SK-N-SH (cell line): ENCODE data around the gene ATP7B. TPM values are rescaled to one million over a fixed set of nuclear protein-coding genes. Genes with fewer than 3 reads are reported as not detected.

Experiments
- CTCF ChIA-PET: fragments of 300-600, 350-600 bp; formaldehyde crosslinking; extraction: SDS; loops from one replicate; lab custom pipeline; 2021; lab: Yijun Ruan, JAX
- POLR2A ChIA-PET: fragments of 350-600 bp; sonication (Branson Sonifier 250); formaldehyde crosslinking; extraction: SDS; loops from one replicate; lab custom pipeline; 2020; ENCODE audit warnings: antibody characterized with exemption, inconsistent platforms; lab: Yijun Ruan, JAX
- DNase-seq: peaks from one replicate; pipeline ENCODE4 v3.0.0; 2012
- H2AFZ ChIP-seq: fragments of 200-600 bp; sonication (generic); 2 replicates; pipeline ENCODE4 v1.8.1; 2016; ENCODE audit warnings: antibody characterized with exemption, mild to moderate bottlenecking, low read depth
- H3F3A ChIP-seq: fragments of 200-600 bp; sonication (generic); replicated peaks from 2 replicates; pipeline ENCODE3; 2016; ENCODE audit warnings: antibody characterized with exemption, mild to moderate bottlenecking; ENCODE audit not compliant: insufficient read depth
- H3K27ac ChIP-seq, 2 experiments: fragments of 200-500 bp in 1 of 2; fragments of 200-600 bp in 1 of 2; sonication (Bioruptor generic) in 1 of 2; sonication (generic), shearing (Covaris generic) in 1 of 2; 2 replicates each; pipeline versions ENCODE4 v1.5.1 to v1.6.1; 2014 to 2016; ENCODE audit warnings: low read depth in 2 of 2, inconsistent platforms in 1 of 2, low read length in 1 of 2, mild to moderate bottlenecking in 1 of 2, mixed read lengths in 1 of 2
- H3K27me3 ChIP-seq: fragments of 200-600 bp; sonication (generic), shearing (Covaris generic); 2 replicates; pipeline ENCODE4 v1.6.1; 2016; ENCODE audit warnings: mixed run types; ENCODE audit not compliant: insufficient read depth
- H3K36me3 ChIP-seq, 2 experiments: fragments of 200-500 bp in 1 of 2; fragments of 200-600 bp in 1 of 2; sonication (Bioruptor generic) in 1 of 2; sonication (generic) in 1 of 2; replicated peaks in 1 of 2; 2 replicates each; pipeline versions ENCODE3 to v1.5.1; 2014 to 2016; ENCODE audit warnings: low read length in 1 of 2, mild to moderate bottlenecking in 1 of 2; ENCODE audit not compliant: insufficient read depth in 2 of 2, control insufficient read depth in 1 of 2
- H3K4me1 ChIP-seq, 2 experiments: fragments of 200-500 bp in 1 of 2; fragments of 200-600 bp in 1 of 2; sonication (Bioruptor generic) in 1 of 2; sonication (generic), shearing (Covaris generic) in 1 of 2; 2 replicates each; pipeline versions ENCODE4 v1.5.1 to v1.6.1; 2014 to 2016; ENCODE audit warnings: low read depth in 1 of 2, low read length in 1 of 2, mixed run types in 1 of 2; ENCODE audit not compliant: insufficient read depth in 2 of 2, control insufficient read depth in 1 of 2
- H3K4me2 ChIP-seq: fragments of 200-600 bp; sonication (generic), shearing (Covaris generic); 2 replicates; pipeline ENCODE4 v1.6.1; 2017; ENCODE audit warnings: mixed run types
- H3K4me3 ChIP-seq, 2 experiments: fragments of 200-500 bp in 1 of 2; fragments of 200-600 bp in 1 of 2; sonication (Bioruptor generic) in 1 of 2; sonication (generic), shearing (Covaris generic) in 1 of 2; 2 replicates each; pipeline versions ENCODE4 v1.5.1 to v1.8.1; 2014 to 2016; ENCODE audit warnings: low read depth in 2 of 2, inconsistent platforms in 1 of 2, low read length in 1 of 2, mild to moderate bottlenecking in 1 of 2, mixed read lengths in 1 of 2, moderate library complexity in 1 of 2
- H3K79me2 ChIP-seq: fragments of 200-600 bp; sonication (generic); 2 replicates; pipeline ENCODE4 v1.8.1; 2017; ENCODE audit warnings: mild to moderate bottlenecking; ENCODE audit not compliant: insufficient read depth
- H3K9ac ChIP-seq: fragments of 200-600 bp; sonication (generic); 2 replicates; pipeline ENCODE4 v1.6.1; 2017; ENCODE audit warnings: mixed run types
- H3K9me2 ChIP-seq: fragments of 200-600 bp; sonication (generic); 2 replicates; pipeline ENCODE4 v1.6.1; 2017; ENCODE audit warnings: mixed run types
- H3K9me3 ChIP-seq: fragments of 200-600 bp; sonication (generic); 2 replicates; pipeline ENCODE4 v1.6.1; 2017; ENCODE audit warnings: mixed run types, mild to moderate bottlenecking, moderate library complexity
- H4K20me1 ChIP-seq: fragments of 200-600 bp; sonication (generic); 2 replicates; pipeline ENCODE4 v1.6.1; 2017; ENCODE audit warnings: mild to moderate bottlenecking, mixed run types; ENCODE audit not compliant: insufficient read depth
- EZH2phosphoT487 ChIP-seq: fragments of 200-600 bp; sonication (generic); IDR thresholded peaks from 2 replicates; pipeline ENCODE4 v1.6.1; 2017; ENCODE audit warnings: low read depth, mixed run types, mild to moderate bottlenecking, antibody characterized with exemption, moderate library complexity, borderline replicate concordance
- FOXJ3 ChIP-seq: sonication (generic); formaldehyde crosslinking; IDR thresholded peaks from 2 replicates; pipeline ENCODE4 v1.5.1; 2020; ENCODE audit warnings: mild to moderate bottlenecking, missing genetic modification reagents
- FOXM1 ChIP-seq: IDR thresholded peaks from 2 replicates; pipeline ENCODE4 v1.4.0; 2012; ENCODE audit warnings: low read depth, mild to moderate bottlenecking
- GABPA ChIP-seq: IDR thresholded peaks from 2 replicates; pipeline ENCODE4 v1.4.0; 2012; ENCODE audit warnings: low read depth, mild to moderate bottlenecking
- IRF3 ChIP-seq: fragments of 150-350 bp; IDR thresholded peaks from 2 replicates; pipeline ENCODE4 v1.6.1; 2016; ENCODE audit warnings: mild to moderate bottlenecking, low read depth, low read length
- NRF1 ChIP-seq: IDR thresholded peaks from 2 replicates; pipeline ENCODE4 v1.6.1; 2012; ENCODE audit warnings: low read depth, mild to moderate bottlenecking, low read length
- PBX3 ChIP-seq: IDR thresholded peaks from 2 replicates; pipeline ENCODE4; 2012
- RAD21 ChIP-seq: IDR thresholded peaks from 2 replicates; pipeline ENCODE4 v1.6.1; 2012; ENCODE audit warnings: mild to moderate bottlenecking, low read length
- SIN3A ChIP-seq: IDR thresholded peaks from 2 replicates; pipeline ENCODE4 v1.6.1; 2012; ENCODE audit warnings: low read depth, mild to moderate bottlenecking, low read length, moderate library complexity, borderline replicate concordance
- TAF1 ChIP-seq: IDR thresholded peaks from 2 replicates; pipeline ENCODE4 v1.6.1; 2012; ENCODE audit warnings: low read depth, mild to moderate bottlenecking, low read length, moderate library complexity, borderline replicate concordance
- YY1 ChIP-seq: IDR thresholded peaks from 2 replicates; pipeline ENCODE4 v1.4.0; 2012; ENCODE audit warnings: low read depth, mild to moderate bottlenecking
- WGBS: methylation state at CpG from one replicate; pipeline ENCODE4 v1.1.6; 2017; ENCODE audit warnings: low lambda C conversion rate; 5-methylcytosine and 5-hydroxymethylcytosine counted together
- polyA plus RNA-seq, 3 experiments: library from polyadenylated mRNA; depleted of rRNA; stranded (reverse); fragments of >200 nt; gene quantifications; 2 replicates each; pipeline ENCODE4 v1.2.3, GENCODE V29; 2012
- TF ChIP-seq, protein P1 (sequence below): fragments of 150-350 bp; IDR thresholded peaks from 2 replicates; pipeline ENCODE4 v1.6.1; 2017; ENCODE audit warnings: antibody characterized with exemption, low read length, low read depth, borderline replicate concordance
- TF ChIP-seq, protein P2 (sequence below): IDR thresholded peaks from 2 replicates; pipeline ENCODE4 v1.6.1; 2012; ENCODE audit warnings: mild to moderate bottlenecking, low read depth, low read length, moderate library complexity
- TF ChIP-seq, protein P3 (sequence below): IDR thresholded peaks from 2 replicates; pipeline ENCODE4 v1.4.0; 2012; ENCODE audit warnings: low read depth, borderline replicate concordance

ATP7B gene
- polyA plus RNA-seq, 1 of the 3 experiments (the other 2 are of a cell fraction), result 4.4 TPM

DNA sequence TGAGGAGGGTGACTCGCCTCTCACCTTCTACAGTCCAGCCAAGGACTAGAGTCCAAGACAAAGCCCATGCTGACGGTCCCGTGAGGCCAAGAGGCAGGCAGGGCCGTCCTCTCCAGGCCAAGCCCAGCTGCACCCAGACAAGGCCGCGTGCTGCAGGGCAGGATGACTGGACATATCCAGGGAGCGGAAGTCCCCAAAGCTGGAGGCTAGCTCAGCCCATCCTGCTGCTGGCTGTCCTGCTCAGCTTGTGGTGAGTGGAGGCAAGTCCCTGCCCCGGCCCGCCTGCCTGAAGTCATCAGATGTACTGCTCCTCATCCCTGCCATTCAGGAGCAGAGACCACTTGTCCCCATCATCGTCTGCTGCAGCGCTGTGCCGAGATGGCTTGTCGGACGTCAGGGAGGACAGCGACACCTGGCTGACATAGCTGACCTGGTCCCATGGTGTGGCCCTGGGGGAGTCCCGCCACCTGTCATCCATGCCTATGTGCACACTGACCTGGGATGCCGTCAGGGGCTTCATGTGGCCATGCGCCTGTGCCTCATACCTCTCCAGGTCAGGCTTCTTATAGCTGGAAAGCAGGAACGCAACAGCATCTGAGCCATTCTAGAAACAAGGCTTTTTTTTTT, 76.7 kb downstream of the ATP7B start:
- Histone ChIP-seq H3K4me3 (no peak overlapping the region), H3K27ac (no peak overlapping the region), H4K20me1 (no peaks in the 10 kb centered on the region), H3K4me1 (peaks cover 0 to 3% of the 10 kb centered on the region in 2 experiments; a peak in 1 of 4 replicates), H3K9me2 (no peaks in the 10 kb centered on the region), H3K4me2 (no peak overlapping the region), H3K36me3 (no peaks in the 10 kb centered on the region), H3K79me2 (no peaks in the 10 kb centered on the region), H3F3A (no peaks in the 10 kb centered on the region), H2AFZ (no peak overlapping the region), H3K9ac (no peak overlapping the region), H3K27me3 (no peaks in the 10 kb centered on the region), H3K9me3 (no peaks in the 10 kb centered on the region)
- ChIA-PET POLR2A (no interaction called here), CTCF (interaction anchor here (0.7 to 1.0 kb wide), 3 partner anchors 10 to 113 kb away, joined by 3 read pairs; no protein-coding TSS in a partner anchor)
- WGBS, result 100% methylated on average over 2 of the region's 19 CpGs
- TF ChIP-seq SIN3A (no peak), RAD21 (no peak), FOXM1 (no peak), EZH2phosphoT487 (no peak), PBX3 (no peak), GABPA (no peak), YY1 (no peak), FOXJ3 (CRISPR knock-in tag) (no peak), TAF1 (no peak), IRF3 (no peak), NRF1 (no peak)
- TF ChIP-seq, protein P1, sequence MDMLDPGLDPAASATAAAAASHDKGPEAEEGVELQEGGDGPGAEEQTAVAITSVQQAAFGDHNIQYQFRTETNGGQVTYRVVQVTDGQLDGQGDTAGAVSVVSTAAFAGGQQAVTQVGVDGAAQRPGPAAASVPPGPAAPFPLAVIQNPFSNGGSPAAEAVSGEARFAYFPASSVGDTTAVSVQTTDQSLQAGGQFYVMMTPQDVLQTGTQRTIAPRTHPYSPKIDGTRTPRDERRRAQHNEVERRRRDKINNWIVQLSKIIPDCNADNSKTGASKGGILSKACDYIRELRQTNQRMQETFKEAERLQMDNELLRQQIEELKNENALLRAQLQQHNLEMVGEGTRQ, result no peak
- TF ChIP-seq, protein P2, sequence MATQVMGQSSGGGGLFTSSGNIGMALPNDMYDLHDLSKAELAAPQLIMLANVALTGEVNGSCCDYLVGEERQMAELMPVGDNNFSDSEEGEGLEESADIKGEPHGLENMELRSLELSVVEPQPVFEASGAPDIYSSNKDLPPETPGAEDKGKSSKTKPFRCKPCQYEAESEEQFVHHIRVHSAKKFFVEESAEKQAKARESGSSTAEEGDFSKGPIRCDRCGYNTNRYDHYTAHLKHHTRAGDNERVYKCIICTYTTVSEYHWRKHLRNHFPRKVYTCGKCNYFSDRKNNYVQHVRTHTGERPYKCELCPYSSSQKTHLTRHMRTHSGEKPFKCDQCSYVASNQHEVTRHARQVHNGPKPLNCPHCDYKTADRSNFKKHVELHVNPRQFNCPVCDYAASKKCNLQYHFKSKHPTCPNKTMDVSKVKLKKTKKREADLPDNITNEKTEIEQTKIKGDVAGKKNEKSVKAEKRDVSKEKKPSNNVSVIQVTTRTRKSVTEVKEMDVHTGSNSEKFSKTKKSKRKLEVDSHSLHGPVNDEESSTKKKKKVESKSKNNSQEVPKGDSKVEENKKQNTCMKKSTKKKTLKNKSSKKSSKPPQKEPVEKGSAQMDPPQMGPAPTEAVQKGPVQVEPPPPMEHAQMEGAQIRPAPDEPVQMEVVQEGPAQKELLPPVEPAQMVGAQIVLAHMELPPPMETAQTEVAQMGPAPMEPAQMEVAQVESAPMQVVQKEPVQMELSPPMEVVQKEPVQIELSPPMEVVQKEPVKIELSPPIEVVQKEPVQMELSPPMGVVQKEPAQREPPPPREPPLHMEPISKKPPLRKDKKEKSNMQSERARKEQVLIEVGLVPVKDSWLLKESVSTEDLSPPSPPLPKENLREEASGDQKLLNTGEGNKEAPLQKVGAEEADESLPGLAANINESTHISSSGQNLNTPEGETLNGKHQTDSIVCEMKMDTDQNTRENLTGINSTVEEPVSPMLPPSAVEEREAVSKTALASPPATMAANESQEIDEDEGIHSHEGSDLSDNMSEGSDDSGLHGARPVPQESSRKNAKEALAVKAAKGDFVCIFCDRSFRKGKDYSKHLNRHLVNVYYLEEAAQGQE, result no peak
- TF ChIP-seq, protein P3, sequence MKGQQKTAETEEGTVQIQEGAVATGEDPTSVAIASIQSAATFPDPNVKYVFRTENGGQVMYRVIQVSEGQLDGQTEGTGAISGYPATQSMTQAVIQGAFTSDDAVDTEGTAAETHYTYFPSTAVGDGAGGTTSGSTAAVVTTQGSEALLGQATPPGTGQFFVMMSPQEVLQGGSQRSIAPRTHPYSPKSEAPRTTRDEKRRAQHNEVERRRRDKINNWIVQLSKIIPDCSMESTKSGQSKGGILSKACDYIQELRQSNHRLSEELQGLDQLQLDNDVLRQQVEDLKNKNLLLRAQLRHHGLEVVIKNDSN, result no peak
- no peak for DNase-seq
